Neuronal stem cell (in vitro differentiated cells): ENCODE measurements around the gene PARN.

Experiments used
- DNase-seq: peaks from one replicate; pipeline ENCODE4 v3.0.0-alpha.2; 2013; ENCODE audit warnings: low spot score
- H2AFZ ChIP-seq: one replicate; pipeline ENCODE4 v1.6.1; 2013; ENCODE audit warnings: mild to moderate bottlenecking, low read length, inconsistent platforms
- H2AK5ac ChIP-seq: 2 replicates; pipeline ENCODE4 v1.6.1; 2013; ENCODE audit warnings: low read depth, mild to moderate bottlenecking, inconsistent platforms, low read length, moderate library complexity, mixed read lengths
- H2BK120ac ChIP-seq: 2 replicates; pipeline ENCODE4 v1.6.1; 2013; ENCODE audit warnings: low read depth, mild to moderate bottlenecking, inconsistent platforms, low read length, moderate library complexity, mixed read lengths
- H2BK12ac ChIP-seq: one replicate; pipeline ENCODE4 v1.6.1; 2013; ENCODE audit warnings: low read length, inconsistent platforms
- H2BK15ac ChIP-seq: 2 replicates; pipeline ENCODE4 v1.6.1; 2013; ENCODE audit warnings: mild to moderate bottlenecking, low read length, inconsistent platforms, mixed read lengths
- H2BK5ac ChIP-seq: one replicate; pipeline ENCODE4 v1.6.1; 2013; ENCODE audit warnings: inconsistent platforms, mild to moderate bottlenecking, low read length, moderate library complexity
- H3K14ac ChIP-seq: one replicate; pipeline ENCODE4 v1.6.1; 2013; ENCODE audit warnings: low read length, inconsistent platforms
- H3K18ac ChIP-seq: 2 replicates; pipeline ENCODE4 v1.6.1; 2013; ENCODE audit warnings: low read length, inconsistent platforms
- H3K23ac ChIP-seq: 2 replicates; pipeline ENCODE4 v1.6.1; 2013; ENCODE audit warnings: low read depth, mild to moderate bottlenecking, mixed read lengths, low read length, inconsistent platforms; ENCODE audit not compliant: poor library complexity
- H3K27ac ChIP-seq: replicated peaks from 3 replicates; pipeline ENCODE4 v1.5.1; 2013; ENCODE audit warnings: low read length, inconsistent platforms
- H3K27me3 ChIP-seq, 3 experiments: 2 replicates each; pipeline ENCODE4 v1.6.1; 2013; ENCODE audit warnings: low read length in 3 of 3, mild to moderate bottlenecking in 2 of 3, inconsistent platforms in 1 of 3, low read depth in 1 of 3, mixed read lengths in 1 of 3, moderate library complexity in 1 of 3; ENCODE audit not compliant: control insufficient read depth in 3 of 3, insufficient read depth in 3 of 3
- H3K36me3 ChIP-seq, 2 donors: replicated peaks in 1 of 2; 2 replicates each; pipeline ENCODE4 v1.6.1; 2013; ENCODE audit warnings: low read length in 2 of 2; ENCODE audit not compliant: control insufficient read depth in 2 of 2, insufficient read depth in 2 of 2
- H3K4ac ChIP-seq: 2 replicates; pipeline ENCODE4 v1.6.1; 2013; ENCODE audit warnings: inconsistent platforms, mild to moderate bottlenecking, low read length, moderate library complexity
- H3K4me1 ChIP-seq, 2 donors: 1 replicate in 1 of 2; 2 replicates in 1 of 2; pipeline ENCODE4 v1.6.1; 2013; ENCODE audit warnings: low read length in 2 of 2, low read depth in 1 of 2; ENCODE audit not compliant: control insufficient read depth in 2 of 2, insufficient read depth in 1 of 2
- H3K4me2 ChIP-seq: one replicate; pipeline ENCODE4 v1.6.1; 2013; ENCODE audit warnings: mild to moderate bottlenecking, low read length, inconsistent platforms; ENCODE audit not compliant: insufficient read depth, poor library complexity, severe bottlenecking
- H3K4me3 ChIP-seq, 2 donors: 2 replicates each; pipeline ENCODE4 v1.5.1; 2013; ENCODE audit warnings: low read length in 2 of 2, mild to moderate bottlenecking in 2 of 2, inconsistent platforms in 1 of 2, moderate library complexity in 1 of 2
- H3K79me1 ChIP-seq: one replicate; pipeline ENCODE4 v1.6.1; 2013; ENCODE audit warnings: low read depth, mild to moderate bottlenecking, inconsistent platforms, low read length, moderate library complexity
- H3K9ac ChIP-seq: one replicate; pipeline ENCODE4 v1.6.1; 2013; ENCODE audit warnings: mild to moderate bottlenecking, low read depth, low read length, inconsistent platforms; ENCODE audit not compliant: poor library complexity
- H3K9me3 ChIP-seq, 2 donors: replicated peaks in 1 of 2; 2 replicates each; pipeline versions ENCODE3 to v1.6.1; 2013; ENCODE audit warnings: low read length in 2 of 2, mild to moderate bottlenecking in 2 of 2, inconsistent platforms in 1 of 2, low read depth in 1 of 2, mixed read lengths in 1 of 2, moderate library complexity in 1 of 2; ENCODE audit not compliant: control insufficient read depth in 2 of 2, insufficient read depth in 1 of 2
- H4K8ac ChIP-seq: one replicate; pipeline ENCODE4 v1.6.1; 2013; ENCODE audit warnings: low read depth, mild to moderate bottlenecking, inconsistent platforms, low read length, moderate library complexity
- H4K91ac ChIP-seq: one replicate; pipeline ENCODE4 v1.6.1; 2013; ENCODE audit warnings: low read length, low read depth, mild to moderate bottlenecking, inconsistent platforms; ENCODE audit not compliant: poor library complexity
- WGBS, 2 donors: extraction: QIAGEN DNeasy Blood & Tissue Kit; methylation state at CpG; one replicate each; pipeline ENCODE4 v1.1.7; 2013; ENCODE audit warnings: missing lambda C conversion rate in 2 of 2, mixed read lengths in 1 of 2; ENCODE audit not compliant: insufficient read length in 2 of 2, insufficient replicate concordance in 1 of 2; ENCODE audit errors: extremely low coverage in 2 of 2; 5-methylcytosine and 5-hydroxymethylcytosine counted together

PARN gene

GRCh38 chr16:14509675-14510132 lies 120.4 kb downstream of the PARN start:
- Histone ChIP-seq H3K4me3 (no peak overlapping the region), H3K4me2 (no peak overlapping the region), H2BK5ac (no peak overlapping the region), H2BK15ac (no peak overlapping the region), H3K23ac (no peak overlapping the region), H4K8ac (no peak overlapping the region), H3K36me3 (no peaks in the 10 kb centered on the region), H3K14ac (no peak overlapping the region), H2BK12ac (no peak overlapping the region), H3K4ac (no peak overlapping the region), H3K9ac (no peak overlapping the region), H3K4me1 (no peaks in the 10 kb centered on the region), H3K27me3 (no peaks in the 10 kb centered on the region), H2BK120ac (no peak overlapping the region), H3K79me1 (no peaks in the 10 kb centered on the region), H2AK5ac (no peak overlapping the region), H2AFZ (no peak overlapping the region), H4K91ac (no peak overlapping the region), H3K27ac (no peak overlapping the region), H3K18ac (no peak overlapping the region), H3K9me3 (no peaks in the 10 kb centered on the region)
- no CpG with 5 or more reads among the region's 4 CpGs for WGBS, 2 donors
- no peak for DNase-seq

DNA sequence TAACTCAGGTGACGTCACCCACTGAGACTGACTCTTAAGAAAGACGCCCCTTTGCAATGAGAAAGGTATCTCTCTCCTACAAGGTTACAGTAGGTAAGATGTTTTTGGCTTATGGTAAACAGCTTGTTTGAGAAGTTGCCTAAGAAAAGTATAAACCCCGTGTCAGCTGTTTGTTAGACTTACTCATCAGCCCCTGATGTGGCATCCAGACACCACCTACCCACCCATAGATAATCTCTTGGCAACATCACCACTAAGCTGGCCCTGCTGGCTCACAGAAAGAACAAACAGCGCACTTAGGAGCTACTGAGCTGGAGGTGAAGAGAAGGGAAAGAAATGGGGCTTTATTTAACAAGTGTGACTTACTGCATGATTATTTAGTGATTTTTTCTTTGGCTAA lies 121.0 kb downstream of the PARN start:
- no peak overlapping the region for H3K4me2 ChIP-seq

DNA sequence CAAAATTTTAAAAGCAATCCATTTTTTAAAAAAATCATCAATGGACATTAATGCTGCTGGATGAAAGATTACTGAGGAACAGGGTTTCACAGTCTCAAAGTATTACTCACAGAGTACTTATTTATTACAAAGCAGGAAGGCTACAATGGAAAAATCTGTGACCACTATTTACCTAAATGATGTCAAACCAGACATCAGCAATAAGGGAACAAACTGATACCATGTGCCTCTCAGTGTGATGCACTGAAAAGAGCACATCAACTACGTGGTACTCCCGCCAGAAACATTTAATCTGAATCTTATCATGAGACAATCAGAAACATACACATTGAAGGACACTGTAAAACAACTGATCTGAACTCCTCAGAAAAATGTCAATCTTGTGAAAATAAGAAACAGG lies 124.2 kb downstream of the PARN start:
- H3K79me1 ChIP-seq, result no peaks in the 10 kb centered on the region
- no peak overlapping the region for H2BK12ac ChIP-seq
- no peak overlapping the region for H2BK15ac ChIP-seq
- H3K27me3 ChIP-seq, result no peaks in the 10 kb centered on the region
- H3K14ac ChIP-seq, result no peak overlapping the region
- H3K4me3 ChIP-seq, result no peak overlapping the region
- no peak overlapping the region for H3K27ac ChIP-seq
- H2AK5ac ChIP-seq, result no peak overlapping the region
- H3K4me2 ChIP-seq, result no peak overlapping the region
- H3K36me3 ChIP-seq, result no peaks in the 10 kb centered on the region
- no peak overlapping the region for H3K4ac ChIP-seq
- no peaks in the 10 kb centered on the region for H3K9me3 ChIP-seq
- H2BK5ac ChIP-seq, result no peak overlapping the region
- no peak overlapping the region for H3K9ac ChIP-seq
- no peak for DNase-seq
- no CpG with 5 or more reads among the region's 2 CpGs for WGBS, 2 donors
- no peak overlapping the region for H2AFZ ChIP-seq
- H2BK120ac ChIP-seq, result no peak overlapping the region
- H3K23ac ChIP-seq, result no peak overlapping the region
- no peak overlapping the region for H3K18ac ChIP-seq
- no peak overlapping the region for H4K91ac ChIP-seq
- no peak overlapping the region for H4K8ac ChIP-seq
- H3K4me1 ChIP-seq, result peaks cover 4 to 11% of the 10 kb centered on the region in 2 donors

More for the DNA sequence above, 121.0 kb downstream of the PARN start:
- H3K14ac ChIP-seq, result no peak overlapping the region
- no peak for DNase-seq
- H2BK12ac ChIP-seq, result no peak overlapping the region
- no peaks in the 10 kb centered on the region for H3K36me3 ChIP-seq
- no peak overlapping the region for H3K9ac ChIP-seq
- H2BK15ac ChIP-seq, result no peak overlapping the region
- H3K27ac ChIP-seq, result no peak overlapping the region
- H2BK5ac ChIP-seq, result no peak overlapping the region
- no CpG with 5 or more reads among the region's 4 CpGs for WGBS, 2 donors
- H4K91ac ChIP-seq, result no peak overlapping the region
- no peak overlapping the region for H3K4me3 ChIP-seq
- no peaks in the 10 kb centered on the region for H3K79me1 ChIP-seq
- no peak overlapping the region for H3K4ac ChIP-seq
- H2BK120ac ChIP-seq, result no peak overlapping the region
- no peak overlapping the region for H3K18ac ChIP-seq
- no peaks in the 10 kb centered on the region for H3K4me1 ChIP-seq
- H3K23ac ChIP-seq, result no peak overlapping the region
- H3K27me3 ChIP-seq, result no peaks in the 10 kb centered on the region
- no peak overlapping the region for H2AK5ac ChIP-seq
- no peaks in the 10 kb centered on the region for H3K9me3 ChIP-seq
- no peak overlapping the region for H2AFZ ChIP-seq
- no peak overlapping the region for H4K8ac ChIP-seq

GRCh38 chr16:14502932-14503741 lies 126.9 kb downstream of the PARN start:
- no peaks in the 10 kb centered on the region for H3K79me1 ChIP-seq
- no peak overlapping the region for H2BK12ac ChIP-seq
- H3K27ac ChIP-seq, result no peak overlapping the region
- H3K4me1 ChIP-seq, result peaks cover 4 to 13% of the 10 kb centered on the region in 2 donors
- no peak overlapping the region for H2BK5ac ChIP-seq
- H3K9ac ChIP-seq, result no peak overlapping the region
- H3K14ac ChIP-seq, result no peak overlapping the region
- no peak overlapping the region for H3K4me2 ChIP-seq
- no peaks in the 10 kb centered on the region for H3K9me3 ChIP-seq
- H3K23ac ChIP-seq, result no peak overlapping the region
- H3K4me3 ChIP-seq, result no peak overlapping the region
- H3K27me3 ChIP-seq, result no peaks in the 10 kb centered on the region
- H3K18ac ChIP-seq, result no peak overlapping the region
- H2BK120ac ChIP-seq, result no peak overlapping the region
- H3K36me3 ChIP-seq, result no peaks in the 10 kb centered on the region
- no peak overlapping the region for H4K91ac ChIP-seq
- no peak overlapping the region for H2BK15ac ChIP-seq
- H2AFZ ChIP-seq, result no peak overlapping the region
- no peak for DNase-seq
- H4K8ac ChIP-seq, result no peak overlapping the region
- WGBS, 2 donors, result no CpG with 5 or more reads among the region's 9 CpGs
- H3K4ac ChIP-seq, result no peak overlapping the region
- H2AK5ac ChIP-seq, result no peak overlapping the region
